KMS-11 (cell line): ENCODE results near the gene SCAMP5.

ENCODE experiments used
- H2AFZ ChIP-seq: fragments of 200-600 bp; sonication (generic); 2 replicates; pipeline ENCODE4 v1.6.1; 2016; ENCODE audit warnings: antibody characterized with exemption, mixed run types, low read depth
- H3K27ac ChIP-seq: fragments of 200-600 bp; sonication (generic); 2 replicates; pipeline ENCODE4 v1.6.1; 2016; ENCODE audit warnings: mild to moderate bottlenecking, mixed run types
- H3K27me3 ChIP-seq: fragments of 200-600 bp; sonication (generic); 2 replicates; pipeline ENCODE4 v1.6.1; 2017; ENCODE audit warnings: mild to moderate bottlenecking, low read depth, mixed run types, moderate library complexity; ENCODE audit not compliant: insufficient read depth
- H3K36me3 ChIP-seq: fragments of 200-600 bp; sonication (generic); 2 replicates; pipeline ENCODE4 v1.6.1; 2017; ENCODE audit warnings: mild to moderate bottlenecking, mixed run types; ENCODE audit not compliant: insufficient read depth
- H3K4me1 ChIP-seq: fragments of 200-600 bp; sonication (generic); 2 replicates; pipeline ENCODE4 v1.6.1; 2016; ENCODE audit warnings: mild to moderate bottlenecking, low read depth, mixed run types; ENCODE audit not compliant: poor library complexity, severe bottlenecking
- H3K4me2 ChIP-seq: fragments of 200-600 bp; sonication (generic); 2 replicates; pipeline ENCODE4 v1.7.0; 2016; ENCODE audit warnings: mild to moderate bottlenecking, mixed run types
- H3K4me3 ChIP-seq: fragments of 200-600 bp; sonication (generic); IDR thresholded peaks from 2 replicates; pipeline ENCODE4 v1.6.1; 2017; ENCODE audit warnings: low read depth, low read length, mixed read lengths; ENCODE audit not compliant: insufficient read depth
- H3K79me2 ChIP-seq: fragments of 200-600 bp; sonication (generic); 2 replicates; pipeline ENCODE4 v1.6.1; 2016; ENCODE audit warnings: low read depth, mixed run types; ENCODE audit not compliant: insufficient read depth
- H3K9ac ChIP-seq: fragments of 200-600 bp; sonication (generic); 2 replicates; pipeline ENCODE4 v1.6.1; 2016; ENCODE audit warnings: mild to moderate bottlenecking, mixed run types
- H4K20me1 ChIP-seq: fragments of 200-600 bp; sonication (generic); 2 replicates; pipeline ENCODE4 v1.6.1; 2016; ENCODE audit warnings: mild to moderate bottlenecking, mixed run types; ENCODE audit not compliant: insufficient read depth
- TF ChIP-seq, protein P1 (sequence below): fragments of 200-600 bp; sonication (generic); conservative IDR thresholded peaks from 2 replicates; pipeline ENCODE4 v1.6.1; 2017; ENCODE audit warnings: low read depth, mild to moderate bottlenecking, antibody characterized with exemption, low read length, moderate library complexity, mixed read lengths

Gene SCAMP5

DNA sequence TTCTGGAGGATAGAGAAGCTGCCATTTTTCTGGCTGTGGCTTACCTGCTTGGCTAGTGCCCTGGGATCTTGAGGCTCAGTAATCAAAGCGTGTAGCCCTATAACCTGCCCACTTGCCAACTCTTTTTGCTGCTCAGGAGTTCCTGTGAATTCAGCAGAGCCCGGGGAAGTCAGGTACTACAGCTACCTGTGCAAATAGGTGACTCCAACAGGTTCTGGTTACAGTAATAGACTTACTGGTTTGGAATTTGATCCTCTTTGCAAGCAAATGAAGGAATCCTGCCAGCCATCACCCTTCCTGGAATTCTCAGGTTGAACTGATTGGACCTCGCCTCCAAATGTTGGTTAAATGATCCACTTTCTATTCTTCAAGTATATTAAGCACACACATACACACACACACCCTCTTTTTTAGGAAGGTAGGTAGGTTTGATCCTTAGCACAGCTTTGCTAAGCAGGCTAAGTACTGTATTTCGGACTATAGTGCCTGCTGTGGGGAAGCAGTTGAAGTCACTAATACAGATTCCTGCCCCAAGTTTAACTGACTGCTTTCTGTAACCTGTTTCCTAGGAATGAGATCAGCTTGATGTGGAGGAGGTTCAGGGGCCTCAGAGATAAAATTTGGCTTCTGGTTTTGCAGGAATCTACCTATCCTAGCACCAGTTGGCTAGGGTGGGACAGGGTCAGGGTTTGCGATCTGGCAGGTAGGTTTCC is 30.3 kb downstream of the SCAMP5 start:
- no peak overlapping the region for H2AFZ ChIP-seq
- H3K27me3 ChIP-seq, result no peaks in the 10 kb centered on the region
- peaks cover 12% of the 10 kb centered on the region; the same call in 1 of the 2 replicates for H3K79me2 ChIP-seq
- TF ChIP-seq, protein P1, sequence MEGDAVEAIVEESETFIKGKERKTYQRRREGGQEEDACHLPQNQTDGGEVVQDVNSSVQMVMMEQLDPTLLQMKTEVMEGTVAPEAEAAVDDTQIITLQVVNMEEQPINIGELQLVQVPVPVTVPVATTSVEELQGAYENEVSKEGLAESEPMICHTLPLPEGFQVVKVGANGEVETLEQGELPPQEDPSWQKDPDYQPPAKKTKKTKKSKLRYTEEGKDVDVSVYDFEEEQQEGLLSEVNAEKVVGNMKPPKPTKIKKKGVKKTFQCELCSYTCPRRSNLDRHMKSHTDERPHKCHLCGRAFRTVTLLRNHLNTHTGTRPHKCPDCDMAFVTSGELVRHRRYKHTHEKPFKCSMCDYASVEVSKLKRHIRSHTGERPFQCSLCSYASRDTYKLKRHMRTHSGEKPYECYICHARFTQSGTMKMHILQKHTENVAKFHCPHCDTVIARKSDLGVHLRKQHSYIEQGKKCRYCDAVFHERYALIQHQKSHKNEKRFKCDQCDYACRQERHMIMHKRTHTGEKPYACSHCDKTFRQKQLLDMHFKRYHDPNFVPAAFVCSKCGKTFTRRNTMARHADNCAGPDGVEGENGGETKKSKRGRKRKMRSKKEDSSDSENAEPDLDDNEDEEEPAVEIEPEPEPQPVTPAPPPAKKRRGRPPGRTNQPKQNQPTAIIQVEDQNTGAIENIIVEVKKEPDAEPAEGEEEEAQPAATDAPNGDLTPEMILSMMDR, result no peak
- H3K9ac ChIP-seq, result no peak overlapping the region
- peaks cover 60% of the 10 kb centered on the region for H3K4me1 ChIP-seq
- no peak overlapping the region for H3K4me2 ChIP-seq
- H4K20me1 ChIP-seq, result no peaks in the 10 kb centered on the region
- no peaks in the 10 kb centered on the region for H3K36me3 ChIP-seq
- no peak overlapping the region for H3K27ac ChIP-seq
- no peak overlapping the region for H3K4me3 ChIP-seq

DNA sequence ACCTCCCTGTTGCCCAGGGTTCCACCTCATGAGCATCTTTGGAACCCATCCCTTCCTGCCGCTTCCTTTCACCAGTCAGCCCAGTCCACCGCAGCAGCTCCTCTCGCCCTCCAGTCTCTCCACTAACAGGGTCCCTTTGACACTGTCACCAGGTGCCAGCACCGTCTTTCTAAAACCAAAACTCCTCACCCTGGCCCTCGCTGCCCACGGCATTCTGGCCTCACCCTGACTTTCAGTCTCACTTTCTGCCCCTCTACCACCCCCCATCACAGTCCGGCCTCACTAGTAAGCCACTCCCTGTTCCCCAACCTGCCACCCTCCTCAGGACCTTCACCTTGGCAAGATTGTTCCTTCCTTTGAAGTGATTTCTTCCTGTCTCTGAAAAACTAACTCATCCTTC is 32.2 kb downstream of the SCAMP5 start:
- H3K27ac ChIP-seq, result no peak overlapping the region
- no peak overlapping the region for H3K4me3 ChIP-seq
- peaks cover 12% of the 10 kb centered on the region; the same call in 1 of the 2 replicates for H3K79me2 ChIP-seq
- H4K20me1 ChIP-seq, result no peaks in the 10 kb centered on the region
- H2AFZ ChIP-seq, result no peak overlapping the region
- peaks cover 79% of the 10 kb centered on the region for H3K4me1 ChIP-seq
- no peak overlapping the region; the same call in 1 of the 2 replicates for H3K9ac ChIP-seq
- H3K27me3 ChIP-seq, result no peaks in the 10 kb centered on the region
- no peaks in the 10 kb centered on the region for H3K36me3 ChIP-seq
- peak overlapping the region; percentile 49; the same call in 1 of the 2 replicates for H3K4me2 ChIP-seq
- TF ChIP-seq, protein P1, result no peak

DNA sequence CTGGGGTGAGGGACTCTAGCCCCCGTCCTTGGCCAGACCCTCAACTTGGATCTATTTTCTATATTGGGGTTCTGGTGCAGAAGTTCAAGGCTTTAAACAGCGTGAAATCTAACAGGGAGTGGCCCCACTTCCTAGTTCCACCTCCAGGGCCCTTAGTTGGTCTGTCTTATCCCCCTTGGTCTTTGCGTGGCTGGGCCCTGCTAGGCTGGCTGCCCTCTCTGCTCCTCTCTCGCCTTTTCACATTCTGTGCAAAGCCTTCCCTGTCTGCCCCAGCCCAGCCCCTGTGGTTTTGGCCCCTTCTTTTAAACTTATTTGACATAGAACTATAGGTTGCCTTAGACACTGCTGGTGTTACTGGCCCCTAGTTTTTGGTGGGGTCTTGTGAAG is 33.6 kb downstream of the SCAMP5 start:
- H3K4me3 ChIP-seq, result no peak overlapping the region

DNA sequence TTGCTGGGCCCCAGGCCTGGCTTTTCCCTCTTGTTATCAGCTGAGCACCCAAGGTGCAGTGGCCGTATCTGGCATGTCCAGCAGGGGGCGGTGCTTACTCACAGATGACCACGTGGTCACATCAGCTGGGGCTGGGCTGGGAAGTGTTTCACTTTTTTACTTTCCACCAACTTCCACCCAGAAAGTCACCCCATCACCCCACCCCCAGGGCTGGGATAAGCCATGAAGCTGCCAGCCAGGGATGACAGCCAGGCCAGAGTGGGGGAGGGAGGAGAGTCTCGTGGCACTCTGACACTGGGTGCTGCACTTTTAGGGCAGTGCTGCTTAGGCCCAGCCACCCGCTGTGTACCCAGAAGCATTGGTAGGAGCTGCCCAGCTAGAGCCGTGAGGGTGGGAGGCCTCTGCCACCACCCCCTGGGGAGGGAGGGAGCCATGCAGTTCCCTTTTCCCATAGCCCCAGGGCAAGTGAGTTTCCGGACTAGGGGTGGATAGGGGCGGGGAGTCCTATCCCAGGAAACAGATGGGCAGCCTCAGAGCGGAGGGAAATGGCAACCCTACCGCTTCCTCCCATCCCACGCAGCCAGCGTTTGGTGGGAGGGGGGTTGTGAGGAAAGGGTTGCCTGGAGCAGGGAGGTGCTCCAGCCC is 34.1 kb downstream of the SCAMP5 start:
- Histone ChIP-seq H3K79me2 (peaks cover 4% of the 10 kb centered on the region; the same call in 1 of the 2 replicates), H4K20me1 (no peaks in the 10 kb centered on the region), H3K36me3 (no peaks in the 10 kb centered on the region), H3K4me2 (peak overlapping the region; percentile 43), H3K9ac (no peak overlapping the region), H3K4me3 (no peak overlapping the region), H2AFZ (no peak overlapping the region), H3K4me1 (peaks cover 70% of the 10 kb centered on the region), H3K27ac (no peak overlapping the region), H3K27me3 (no peaks in the 10 kb centered on the region)
- TF ChIP-seq, protein P1, result peak; percentile 94

More for the DNA sequence above, 33.6 kb downstream of the SCAMP5 start:
- no peaks in the 10 kb centered on the region for H4K20me1 ChIP-seq
- no peak overlapping the region; the same call in 1 of the 2 replicates for H3K4me2 ChIP-seq
- no peaks in the 10 kb centered on the region for H3K36me3 ChIP-seq
- H3K27ac ChIP-seq, result no peak overlapping the region
- no peak overlapping the region for H3K9ac ChIP-seq
- peaks cover 8% of the 10 kb centered on the region; the same call in 1 of the 2 replicates for H3K79me2 ChIP-seq
- TF ChIP-seq, protein P1, result no peak
- no peaks in the 10 kb centered on the region for H3K27me3 ChIP-seq
- peaks cover 75% of the 10 kb centered on the region for H3K4me1 ChIP-seq
- no peak overlapping the region for H2AFZ ChIP-seq
